Lung (tissue), 12 donors: ENCODE results near the gene KCNQ2. TPM values are rescaled to one million over a fixed set of nuclear protein-coding genes. Genes with fewer than 3 reads are reported as not detected.

Source experiments
- ATAC-seq: fragments of 200-7000 bp; cut with Tn5 transposase; one replicate; pipeline ENCODE4 v1.9.1; 2020; ENCODE audit warnings: moderate number of reproducible peaks; ENCODE audit not compliant: insufficient read depth, low FRiP score
- DNase-seq, 3 donors: peaks; one replicate each; pipeline ENCODE4 v3.0.0-alpha.2; 2013 to 2017
- H3K27ac ChIP-seq, 2 donors: one replicate each; pipeline ENCODE4 v1.5.1; 2013; ENCODE audit warnings: mild to moderate bottlenecking in 2 of 2, moderate library complexity in 2 of 2, control low read depth in 1 of 2, inconsistent platforms in 1 of 2, low read depth in 1 of 2, low read length in 1 of 2
- H3K27me3 ChIP-seq, 3 donors: one replicate each; pipeline ENCODE4 v1.5.1; 2013; ENCODE audit warnings: low read length in 2 of 3; ENCODE audit not compliant: control insufficient read depth in 3 of 3, insufficient read depth in 3 of 3
- H3K36me3 ChIP-seq, 4 donors: one replicate each; pipeline ENCODE4 v1.5.1; 2013; ENCODE audit warnings: low read length in 4 of 4, mild to moderate bottlenecking in 1 of 4, moderate library complexity in 1 of 4; ENCODE audit not compliant: control insufficient read depth in 4 of 4, insufficient read depth in 4 of 4
- H3K4me1 ChIP-seq, 5 donors: one replicate each; pipeline ENCODE4 v1.5.1; 2013; ENCODE audit warnings: low read length in 5 of 5, mild to moderate bottlenecking in 2 of 5, moderate library complexity in 1 of 5; ENCODE audit not compliant: control insufficient read depth in 5 of 5, insufficient read depth in 5 of 5
- H3K4me3 ChIP-seq: one replicate; pipeline ENCODE4 v1.5.1; 2013; ENCODE audit warnings: mild to moderate bottlenecking, control low read depth, moderate library complexity
- H3K9ac ChIP-seq, 2 donors: one replicate each; pipeline ENCODE4 v1.5.1; 2013; ENCODE audit warnings: low read length in 2 of 2, control low read depth in 1 of 2; ENCODE audit not compliant: insufficient read depth in 1 of 2
- H3K9me3 ChIP-seq, 4 donors: one replicate each; pipeline ENCODE4 v1.5.1; 2013; ENCODE audit warnings: low read length in 3 of 4, mild to moderate bottlenecking in 1 of 4, moderate library complexity in 1 of 4; ENCODE audit not compliant: control insufficient read depth in 4 of 4, insufficient read depth in 3 of 4
- WGBS, 2 donors: extraction: QIAGEN DNeasy Blood & Tissue Kit; methylation state at CpG; one replicate each; pipeline ENCODE4 v1.1.7; 2013; 5-methylcytosine and 5-hydroxymethylcytosine counted together
- polyA plus RNA-seq, 2 donors: library from polyadenylated mRNA; stranded (reverse); fragments of 200-250 nt; gene quantifications; one replicate each; pipeline ENCODE4 v1.2.1, GENCODE V29; 2013
- total RNA-seq, 2 donors: library from RNA; depleted of rRNA in 1 of 2; stranded (reverse); fragments of >200 nt in 1 of 2; gene quantifications; one replicate each; pipeline ENCODE4 v1.2.1, GENCODE V29; 2014 to 2021
- TF ChIP-seq, protein P1 (sequence below): IDR thresholded peaks from 2 replicates; pipeline ENCODE4 v1.5.1; 2012; ENCODE audit warnings: mild to moderate bottlenecking; ENCODE audit errors: control extremely low read depth, extremely low read depth
- donor health status: control.
- donor health status: control.
- donor health status: Bipolar disorder and iron deficiency.
- donor health status: healthy.
- donor health status: DM: yes; HTN: yes; CAD: no.

The KCNQ2 gene
- total and polyA plus RNA-seq, 4 donors, result 0.18 to 6.8 (median 0.28) TPM; not detected in 1

- ATAC-seq, result no peak
- WGBS, 2 donors, result 86 to 96% methylated on average over 18 of the region's 18 CpGs
These were observed 84.5 kb downstream of the KCNQ2 start for GRCh38 chr20:63387917-63388316.

DNA sequence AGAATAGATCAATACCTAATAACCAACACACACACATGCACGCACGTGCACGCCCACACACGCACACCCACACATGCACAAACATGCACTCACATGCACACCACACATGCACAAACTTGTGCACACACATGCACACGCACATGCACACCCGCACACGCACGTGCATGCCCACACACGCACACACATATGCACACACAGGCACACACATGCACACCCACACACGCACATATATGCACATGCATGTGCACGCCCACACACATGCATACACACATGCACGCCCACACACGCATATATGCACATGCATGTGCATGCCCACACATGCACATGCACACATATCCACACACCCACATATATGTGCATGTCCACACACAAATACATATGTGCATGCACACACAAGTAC, 85.1 kb downstream of the KCNQ2 start:
- Histone ChIP-seq H3K4me3 (no peak overlapping the region), H3K4me1 (no peaks in the 10 kb centered on the region), H3K27me3 (peaks cover 0 to 4% (median 2%) of the 10 kb centered on the region in 3 donors), H3K9ac (no peak overlapping the region), H3K36me3 (no peaks in the 10 kb centered on the region), H3K9me3 (peaks cover 0 to 22% (median 5%) of the 10 kb centered on the region in 4 donors), H3K27ac (no peak overlapping the region)
- TF ChIP-seq, protein P1, sequence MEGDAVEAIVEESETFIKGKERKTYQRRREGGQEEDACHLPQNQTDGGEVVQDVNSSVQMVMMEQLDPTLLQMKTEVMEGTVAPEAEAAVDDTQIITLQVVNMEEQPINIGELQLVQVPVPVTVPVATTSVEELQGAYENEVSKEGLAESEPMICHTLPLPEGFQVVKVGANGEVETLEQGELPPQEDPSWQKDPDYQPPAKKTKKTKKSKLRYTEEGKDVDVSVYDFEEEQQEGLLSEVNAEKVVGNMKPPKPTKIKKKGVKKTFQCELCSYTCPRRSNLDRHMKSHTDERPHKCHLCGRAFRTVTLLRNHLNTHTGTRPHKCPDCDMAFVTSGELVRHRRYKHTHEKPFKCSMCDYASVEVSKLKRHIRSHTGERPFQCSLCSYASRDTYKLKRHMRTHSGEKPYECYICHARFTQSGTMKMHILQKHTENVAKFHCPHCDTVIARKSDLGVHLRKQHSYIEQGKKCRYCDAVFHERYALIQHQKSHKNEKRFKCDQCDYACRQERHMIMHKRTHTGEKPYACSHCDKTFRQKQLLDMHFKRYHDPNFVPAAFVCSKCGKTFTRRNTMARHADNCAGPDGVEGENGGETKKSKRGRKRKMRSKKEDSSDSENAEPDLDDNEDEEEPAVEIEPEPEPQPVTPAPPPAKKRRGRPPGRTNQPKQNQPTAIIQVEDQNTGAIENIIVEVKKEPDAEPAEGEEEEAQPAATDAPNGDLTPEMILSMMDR, result no peak
- no peak for DNase-seq
- no peak for ATAC-seq
- 94 to 98% methylated on average over 13 of the region's 13 CpGs for WGBS, 2 donors

More at GRCh38 chr20:63387917-63388316, 84.5 kb downstream of the KCNQ2 start:
- DNase-seq, result no peak
- no peak overlapping the region for H3K27ac ChIP-seq
- H3K9me3 ChIP-seq, result peaks cover 0 to 25% (median 5%) of the 10 kb centered on the region in 4 donors
- H3K4me3 ChIP-seq, result no peak overlapping the region
- H3K4me1 ChIP-seq, result no peaks in the 10 kb centered on the region
- no peaks in the 10 kb centered on the region for H3K36me3 ChIP-seq
- no peak overlapping the region for H3K9ac ChIP-seq
- peaks cover 0 to 4% (median 0%) of the 10 kb centered on the region in 3 donors for H3K27me3 ChIP-seq
- TF ChIP-seq, protein P1, result no peak

GRCh38 chr20:63386491-63386890, 86.0 kb downstream of the KCNQ2 start:
- Histone ChIP-seq H3K4me1 (peaks cover 0 to 3% (median 0%) of the 10 kb centered on the region in 5 donors), H3K9me3 (peaks cover 0 to 16% (median 5%) of the 10 kb centered on the region in 4 donors), H3K36me3 (no peaks in the 10 kb centered on the region), H3K9ac (no peak overlapping the region), H3K4me3 (no peak overlapping the region), H3K27me3 (peaks cover 0 to 4% (median 3%) of the 10 kb centered on the region in 3 donors), H3K27ac (no peak overlapping the region)
- DNase-seq, result no peak
- no peak for ATAC-seq
- TF ChIP-seq, protein P1, result no peak
- 89 to 95% methylated on average over 18 of the region's 18 CpGs for WGBS, 2 donors

GRCh38 chr20:63385819-63386218, 86.6 kb downstream of the KCNQ2 start:
- 87 to 92% methylated on average over 6 of the region's 6 CpGs for WGBS, 2 donors

More at GRCh38 chr20:63385819-63386218, 86.6 kb downstream of the KCNQ2 start:
- H3K9ac ChIP-seq, result no peak overlapping the region
- no peak for DNase-seq
- ATAC-seq, result no peak
- no peaks in the 10 kb centered on the region for H3K36me3 ChIP-seq
- H3K27me3 ChIP-seq, result peaks cover 0 to 4% (median 3%) of the 10 kb centered on the region in 3 donors
- H3K9me3 ChIP-seq, result peaks cover 0 to 13% (median 5%) of the 10 kb centered on the region in 4 donors
- no peak overlapping the region for H3K27ac ChIP-seq
- H3K4me1 ChIP-seq, result peaks cover 0 to 3% (median 0%) of the 10 kb centered on the region in 5 donors
- TF ChIP-seq, protein P1, result no peak
- H3K4me3 ChIP-seq, result no peak overlapping the region
